CD4-positive, alpha-beta T cell (primary cell): Measurements from ENCODE around the gene FBXL19. TPM values are rescaled to one million over a fixed set of nuclear protein-coding genes. Genes with fewer than 3 reads are reported as not detected.

Experiments
- ATAC-seq: fragments of 200-7000 bp; cut with Tn5 transposase; one replicate; pipeline ENCODE4 v1.10.0; 2022; ENCODE audit warnings: mild to moderate bottlenecking; ENCODE audit not compliant: poor library complexity
- CTCF ChIA-PET: fragments of 350-600 bp; sonication (Branson Sonifier 250); formaldehyde crosslinking; loops from one replicate; lab custom pipeline; 2021; ENCODE audit warnings: antibody characterized with exemption, inconsistent platforms; lab: Charles Lee
- POLR2A ChIA-PET: fragments of 350-600 bp; sonication (Branson Sonifier 250); formaldehyde crosslinking; loops from one replicate; lab custom pipeline; 2021; ENCODE audit warnings: antibody characterized with exemption, inconsistent platforms; lab: Charles Lee
- DNase-seq, 14 experiments: peaks; one replicate each; pipeline ENCODE4 v3.0.0-alpha.2; 2013 to 2020; ENCODE audit warnings: mixed read lengths in 2 of 14
- H3K27ac ChIP-seq, 2 donors: one replicate each; pipeline versions ENCODE4 v1.5.1 to v1.7.0; 2013; ENCODE audit warnings: low read length in 2 of 2, low read depth in 1 of 2, mild to moderate bottlenecking in 1 of 2
- H3K27me3 ChIP-seq, 2 experiments: 1 replicate in 1 of 2; 2 replicates in 1 of 2; pipeline versions ENCODE4 v1.6.1 to v1.7.0; 2013; ENCODE audit warnings: low read length in 2 of 2, control low read depth in 1 of 2, mild to moderate bottlenecking in 1 of 2, moderate library complexity in 1 of 2; ENCODE audit not compliant: insufficient read depth in 2 of 2, control insufficient read depth in 1 of 2
- H3K36me3 ChIP-seq: one replicate; pipeline ENCODE4 v1.6.1; 2013; ENCODE audit warnings: low read length, control low read depth; ENCODE audit not compliant: insufficient read depth
- H3K4me1 ChIP-seq: one replicate; pipeline ENCODE4 v1.6.1; 2013; ENCODE audit warnings: low read length, control low read depth; ENCODE audit not compliant: insufficient read depth
- H3K4me3 ChIP-seq: one replicate; pipeline ENCODE4 v1.5.1; 2013; ENCODE audit warnings: mild to moderate bottlenecking, low read length, moderate library complexity
- H3K9me3 ChIP-seq, 2 experiments: 1 replicate in 1 of 2; 2 replicates in 1 of 2; pipeline versions ENCODE4 v1.6.1 to v1.7.0; 2013; ENCODE audit warnings: low read length in 2 of 2, mild to moderate bottlenecking in 2 of 2, control low read depth in 1 of 2, moderate library complexity in 1 of 2; ENCODE audit not compliant: control insufficient read depth in 1 of 2, insufficient read depth in 1 of 2
- H3K27ac Mint-ChIP-seq: one replicate; pipeline ENCODE4 v1.8.0; 2020; ENCODE audit warnings: mixed read lengths
- H3K27me3 Mint-ChIP-seq: one replicate; pipeline ENCODE4 v1.8.0; 2021; ENCODE audit warnings: mixed read lengths
- H3K36me3 Mint-ChIP-seq: one replicate; pipeline ENCODE4 v1.8.0; 2021; ENCODE audit warnings: low read depth, mixed read lengths
- H3K4me1 Mint-ChIP-seq: one replicate; pipeline ENCODE4 v1.8.0; 2021; ENCODE audit warnings: low read depth, mixed read lengths
- H3K4me3 Mint-ChIP-seq: one replicate; pipeline ENCODE4 v1.8.0; 2020; ENCODE audit warnings: mild to moderate bottlenecking, mixed read lengths
- H3K9me3 Mint-ChIP-seq: one replicate; pipeline ENCODE4 v1.8.0; 2020; ENCODE audit warnings: mixed read lengths
- CTCF ChIP-seq: fragments of 200-600 bp; IDR thresholded peaks from one replicate; pipeline ENCODE4 v1.8.0; 2022; ENCODE audit warnings: antibody characterized with exemption, mild to moderate bottlenecking
- intact Hi-C, 2 experiments: fragments of 100-400 bp; cut with DNase I in 1 of 2; cut with micrococcal nuclease in 1 of 2; formaldehyde crosslinking; loops; one replicate each; pipeline versions ENCODE4 v1.15.1 to v1.9.0; 2023 to 2025; cut with DNase I, micrococcal nuclease
- total RNA-seq, 174 experiments: library from RNA in 2 of 174; stranded (reverse) in 2 of 174; gene quantifications; one replicate each; pipeline ENCODE4 v1.2.3 and lab custom pipeline; 2021 to 2026

Gene FBXL19
- total RNA-seq, 2 experiments from 2014 or later: 7.5 to 8.9 TPM

GRCh38 chr16:30901201-30902028, 22.0 kb upstream of the FBXL19 start:
- peaks cover 0 to 8% of the 10 kb centered on the region in 2 experiments for H3K9me3 ChIP-seq
- no peaks in the 10 kb centered on the region for H3K27me3 ChIP-seq
- Mint-ChIP-seq H3K27ac (peak overlapping the region; percentile 78), H3K36me3 (no peaks in the 10 kb centered on the region), H3K9me3 (peaks cover 3% of the 10 kb centered on the region), H3K4me1 (peaks cover 39% of the 10 kb centered on the region), H3K4me3 (peak overlapping the region; percentile 83), H3K27me3 (no peaks in the 10 kb centered on the region)
- intact Hi-C loops: loop anchor here (1.0 to 5.0 kb wide), 4 partner anchors 19 to 57 kb away; no protein-coding TSS in a partner anchor
- H3K27ac ChIP-seq: no peak overlapping the region
- no peaks in the 10 kb centered on the region for H3K36me3 ChIP-seq
- ATAC-seq (no peak), DNase-seq (peak in 1 of 14 experiments; percentile 29)
- H3K4me1 ChIP-seq: peaks cover 50% of the 10 kb centered on the region
- peak overlapping the region; percentile 56 for H3K4me3 ChIP-seq
- CTCF ChIA-PET: interaction anchor here (0.6 to 3.4 kb wide), 14 partner anchors 8 to 152 kb away, joined by 3 to 75 read pairs (median 4); no protein-coding TSS in a partner anchor
- TF ChIP-seq CTCF: no peak
- POLR2A ChIA-PET: interaction anchor here (0.6 to 4.5 kb wide), 24 partner anchors 10 to 730 kb away, joined by 3 to 93 read pairs (median 6); partner anchors contain the start of genes BCL7C, FBRS, FUS and KAT8

GRCh38 chr16:30902029-30902972, 21.1 kb upstream of the FBXL19 start:
- Histone ChIP-seq H3K27ac (peak overlapping the region; percentile 67 to 81), H3K36me3 (no peaks in the 10 kb centered on the region), H3K4me3 (peak overlapping the region; percentile 58), H3K9me3 (peaks cover 0 to 8% of the 10 kb centered on the region in 2 experiments), H3K27me3 (no peaks in the 10 kb centered on the region), H3K4me1 (peaks cover 44% of the 10 kb centered on the region)
- H3K36me3 Mint-ChIP-seq: no peaks in the 10 kb centered on the region
- POLR2A ChIA-PET: interaction anchor here (0.6 to 4.5 kb wide), 25 partner anchors 11 to 606 kb away, joined by 3 to 93 read pairs (median 5); partner anchors contain the start of genes ARMC5, BCL7C, FBRS and FUS
- no peaks in the 10 kb centered on the region for H3K27me3 Mint-ChIP-seq
- peaks cover 3% of the 10 kb centered on the region for H3K9me3 Mint-ChIP-seq
- DNase-seq: peak in 12 of 14 experiments; percentile 25 to 83 (median 52)
- H3K27ac Mint-ChIP-seq: peak overlapping the region; percentile 87
- intact Hi-C loops: loop anchor here (1.0 to 5.0 kb wide), 4 partner anchors 18 to 58 kb away; no protein-coding TSS in a partner anchor
- peaks cover 32% of the 10 kb centered on the region for H3K4me1 Mint-ChIP-seq
- H3K4me3 Mint-ChIP-seq: peak overlapping the region; percentile 97
- peak; percentile 85 for ATAC-seq
- TF ChIP-seq CTCF: no peak
- CTCF ChIA-PET: interaction anchor here (0.6 to 3.4 kb wide), 18 partner anchors 9 to 240 kb away, joined by 3 to 75 read pairs (median 4); no protein-coding TSS in a partner anchor
